DMS53 treated with DMSO at 0.1 percent for 48 hours (cell line): ENCODE measurements around the gene OR2AJ1.

ENCODE experiments used
- DNase-seq: peaks from one replicate; lab custom pipeline; 2025; ENCODE audit not compliant: unreplicated experiment; lab: John Stamatoyannopoulos, UW

The OR2AJ1 gene

GRCh38 chr1:247961791-247962190 lies 37.1 kb downstream of the OR2AJ1 start:
- DNase-seq = no peak

- DNase-seq = no peak
These were observed 38.4 kb downstream of the OR2AJ1 start for GRCh38 chr1:247962911-247963588.

- DNase-seq = no peak
These were observed 40.2 kb downstream of the OR2AJ1 start, which contains the start of gene OR2AK2 for GRCh38 chr1:247964933-247965332. OR2AK2 (plus strand) TSS chr1:247965233; CDS start chr1:247965377, 144 bp downstream.

- no peak for DNase-seq
These were observed 42.0 kb downstream of the OR2AJ1 start for GRCh38 chr1:247966532-247967204.
